B cell (primary cell): ENCODE data around the gene EIF1AD. TPM values are rescaled to one million over a fixed set of nuclear protein-coding genes. Genes with fewer than 3 reads are reported as not detected.

ENCODE experiments used
- ATAC-seq: fragments of 200-7000 bp; cut with Tn5 transposase; one replicate; pipeline ENCODE4 v1.10.0; 2021; ENCODE audit warnings: low read depth, mild to moderate bottlenecking, moderate number of reproducible peaks, moderate library complexity
- CTCF ChIA-PET: fragments of 350-600 bp; sonication (Branson Sonifier 250); formaldehyde crosslinking; loops from one replicate; lab custom pipeline; 2021; ENCODE audit warnings: antibody characterized with exemption, inconsistent platforms; lab: Charles Lee
- POLR2A ChIA-PET: fragments of 350-600 bp; sonication (Branson Sonifier 250); formaldehyde crosslinking; loops from one replicate; lab custom pipeline; 2021; ENCODE audit warnings: antibody characterized with exemption; lab: Charles Lee
- DNase-seq: peaks from one replicate; pipeline ENCODE4 v3.0.0; 2013
- H2AFZ ChIP-seq: 2 replicates; pipeline ENCODE4 v1.6.1; 2012; ENCODE audit warnings: mild to moderate bottlenecking, low read depth, low read length; ENCODE audit not compliant: insufficient read depth, poor library complexity, severe bottlenecking
- H3K27ac ChIP-seq, 2 donors: 1 replicate in 1 of 2; 2 replicates in 1 of 2; pipeline ENCODE4 v1.5.1; 2012 to 2013; ENCODE audit warnings: low read length in 2 of 2, mild to moderate bottlenecking in 2 of 2, moderate library complexity in 1 of 2
- H3K27me3 ChIP-seq, 4 experiments: fragments of 200-600 bp in 1 of 4; sonication (generic) in 1 of 4; replicated peaks in 1 of 4; 1 replicate in 2 of 4; 2 replicates in 2 of 4; pipeline versions ENCODE4 v1.6.1 to v1.7.0; 2013 to 2016; ENCODE audit warnings: low read length in 3 of 4, mild to moderate bottlenecking in 2 of 4, mixed read lengths in 1 of 4, moderate library complexity in 1 of 4; ENCODE audit not compliant: insufficient read depth in 4 of 4, control insufficient read depth in 3 of 4; ENCODE audit errors: control extremely low read depth in 1 of 4
- H3K36me3 ChIP-seq, 2 experiments: replicated peaks in 1 of 2; 1 replicate in 1 of 2; 2 replicates in 1 of 2; pipeline versions ENCODE4 v1.6.1 to v1.7.1; 2013; ENCODE audit warnings: low read length in 1 of 2; ENCODE audit not compliant: insufficient read depth in 2 of 2, control insufficient read depth in 1 of 2; ENCODE audit errors: control extremely low read depth in 1 of 2, extremely low read depth in 1 of 2
- H3K4me1 ChIP-seq, 2 donors: fragments of 200-600 bp in 1 of 2; sonication (generic) in 1 of 2; 1 replicate in 1 of 2; 2 replicates in 1 of 2; pipeline versions ENCODE4 v1.5.1 to v1.6.1; 2013 to 2017; ENCODE audit warnings: low read length in 2 of 2; ENCODE audit not compliant: control insufficient read depth in 2 of 2, insufficient read depth in 2 of 2
- H3K4me2 ChIP-seq: replicated peaks from 2 replicates; pipeline ENCODE3; 2012; ENCODE audit warnings: mild to moderate bottlenecking, low read depth, low read length; ENCODE audit not compliant: poor library complexity, severe bottlenecking
- H3K4me3 ChIP-seq, 5 experiments: fragments of 200-600 bp in 1 of 5; sonication (generic) in 1 of 5; 1 replicate in 3 of 5; 2 replicates in 2 of 5; pipeline versions ENCODE4 v1.5.1 to v1.7.0; 2011 to 2016; ENCODE audit warnings: low read length in 4 of 5, mild to moderate bottlenecking in 4 of 5, low read depth in 2 of 5, control low read depth in 1 of 5, moderate library complexity in 1 of 5; ENCODE audit not compliant: insufficient read depth in 1 of 5; ENCODE audit errors: control extremely low read depth in 1 of 5, extremely low read depth in 1 of 5
- H3K79me2 ChIP-seq: fragments of 200-600 bp; sonication (generic); one replicate; pipeline ENCODE4 v1.6.0; 2016; ENCODE audit warnings: low read length; ENCODE audit not compliant: control insufficient read depth, insufficient read depth
- H3K9ac ChIP-seq: fragments of 200-600 bp; sonication (generic); 2 replicates; pipeline ENCODE4 v1.6.1; 2017; ENCODE audit warnings: mild to moderate bottlenecking, low read length, moderate library complexity
- H3K9me3 ChIP-seq, 3 donors: one replicate each; pipeline versions ENCODE4 v1.6.1 to v1.7.1; 2013; ENCODE audit warnings: low read length in 2 of 3; ENCODE audit not compliant: control insufficient read depth in 2 of 3, insufficient read depth in 1 of 3; ENCODE audit errors: control extremely low read depth in 1 of 3
- H4K20me1 ChIP-seq: 2 replicates; pipeline ENCODE4 v1.6.0; 2012; ENCODE audit warnings: mild to moderate bottlenecking, low read length; ENCODE audit not compliant: insufficient read depth, control insufficient read depth, poor library complexity, severe bottlenecking
- H3K27ac Mint-ChIP-seq: one replicate; pipeline ENCODE4 v1.8.0; 2021; ENCODE audit warnings: mixed read lengths
- H3K27me3 Mint-ChIP-seq: one replicate; pipeline ENCODE4 v1.8.0; 2021; ENCODE audit warnings: mixed read lengths
- H3K4me1 Mint-ChIP-seq: one replicate; pipeline ENCODE4 v1.8.0; 2021; ENCODE audit warnings: mixed read lengths
- H3K4me3 Mint-ChIP-seq: one replicate; pipeline ENCODE4 v1.8.0; 2021; ENCODE audit warnings: mixed read lengths
- H3K9me3 Mint-ChIP-seq: one replicate; pipeline ENCODE4 v1.8.0; 2022; ENCODE audit warnings: mixed read lengths; ENCODE audit not compliant: insufficient read depth
- CTCF ChIP-seq: fragments of 200-600 bp; IDR thresholded peaks from one replicate; pipeline ENCODE4 v1.8.0; 2022; ENCODE audit warnings: antibody characterized with exemption, mild to moderate bottlenecking
- EZH2 ChIP-seq: IDR thresholded peaks from 2 replicates; pipeline ENCODE4 v1.6.1; 2012; ENCODE audit warnings: borderline replicate concordance, low read depth, mild to moderate bottlenecking, moderate library complexity, low read length; ENCODE audit not compliant: insufficient read depth, poor library complexity, severe bottlenecking
- WGBS: methylation state at CpG from one replicate; pipeline ENCODE4 v1.1.5; 2013; ENCODE audit warnings: missing lambda C conversion rate; ENCODE audit not compliant: insufficient coverage; 5-methylcytosine and 5-hydroxymethylcytosine counted together
- intact Hi-C: fragments of 100-400 bp; cut with micrococcal nuclease; formaldehyde crosslinking; loops from one replicate; pipeline ENCODE4 v1.10.0; 2022
- polyA plus RNA-seq: library from polyadenylated mRNA; depleted of rRNA; stranded (reverse); fragments of >200 nt; gene quantifications from 2 replicates; pipeline ENCODE4 v1.2.3, GENCODE V29; 2012
- total RNA-seq, 2 donors: library from RNA; stranded (reverse); fragments of 120-200 nt in 1 of 2; gene quantifications; 1 replicate in 1 of 2; 2 replicates in 1 of 2; pipeline versions ENCODE4 v1.2.3 to v1.2.4, GENCODE V29; 2013 to 2022

EIF1AD gene
- total and polyA plus RNA-seq, 2 donors (not counting 1 experiment from before 2014, with no cell fraction given), result 56.9 to 65.2 TPM

DNA sequence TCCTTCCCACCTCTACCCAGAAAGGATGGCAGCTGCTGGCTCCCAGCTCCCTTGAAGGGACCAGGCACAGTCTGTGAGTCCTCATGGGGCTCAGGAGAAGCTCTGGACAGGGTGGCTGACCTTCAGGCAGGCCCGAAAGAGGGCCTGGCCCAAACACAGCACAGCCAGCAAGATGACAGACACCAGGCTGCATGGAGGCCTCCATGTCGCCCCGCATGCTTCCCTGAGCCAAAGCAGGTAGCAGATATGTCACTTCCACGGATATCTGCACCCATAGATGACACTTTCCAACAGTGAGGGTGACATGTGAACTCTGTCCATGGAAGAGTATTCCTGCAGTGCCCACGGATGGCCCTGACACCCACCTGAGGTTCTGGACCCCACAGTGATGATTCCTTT is 18.4 kb downstream of the EIF1AD start:
- no peak overlapping the region for H3K4me3 Mint-ChIP-seq
- Histone ChIP-seq H4K20me1 (no peaks in the 10 kb centered on the region), H3K36me3 (peaks cover 0 to 9% of the 10 kb centered on the region in 2 experiments), H3K9ac (no peak overlapping the region), H3K4me2 (no peak overlapping the region), H2AFZ (no peak overlapping the region), H3K4me3 (no peak overlapping the region), H3K4me1 (no peaks in the 10 kb centered on the region), H3K27me3 (no peaks in the 10 kb centered on the region), H3K79me2 (no peaks in the 10 kb centered on the region), H3K27ac (no peak overlapping the region), H3K9me3 (no peaks in the 10 kb centered on the region)
- CTCF ChIA-PET, result interaction anchor here (0.6 to 11.9 kb wide), 4 partner anchors 85 to 154 kb away, joined by 3 to 144 read pairs (median 4); partner anchors contain the start of gene FIBP
- POLR2A ChIA-PET, result no interaction called here
- no peak overlapping the region for H3K27ac Mint-ChIP-seq
- no peaks in the 10 kb centered on the region for H3K27me3 Mint-ChIP-seq
- TF ChIP-seq CTCF (no peak), EZH2 (no peak)
- 95% methylated on average over 5 of the region's 5 CpGs for WGBS
- intact Hi-C loops, result no loop called here
- no peak for DNase-seq
- no peak for ATAC-seq
- H3K9me3 Mint-ChIP-seq, result no peaks in the 10 kb centered on the region
- no peaks in the 10 kb centered on the region for H3K4me1 Mint-ChIP-seq

DNA sequence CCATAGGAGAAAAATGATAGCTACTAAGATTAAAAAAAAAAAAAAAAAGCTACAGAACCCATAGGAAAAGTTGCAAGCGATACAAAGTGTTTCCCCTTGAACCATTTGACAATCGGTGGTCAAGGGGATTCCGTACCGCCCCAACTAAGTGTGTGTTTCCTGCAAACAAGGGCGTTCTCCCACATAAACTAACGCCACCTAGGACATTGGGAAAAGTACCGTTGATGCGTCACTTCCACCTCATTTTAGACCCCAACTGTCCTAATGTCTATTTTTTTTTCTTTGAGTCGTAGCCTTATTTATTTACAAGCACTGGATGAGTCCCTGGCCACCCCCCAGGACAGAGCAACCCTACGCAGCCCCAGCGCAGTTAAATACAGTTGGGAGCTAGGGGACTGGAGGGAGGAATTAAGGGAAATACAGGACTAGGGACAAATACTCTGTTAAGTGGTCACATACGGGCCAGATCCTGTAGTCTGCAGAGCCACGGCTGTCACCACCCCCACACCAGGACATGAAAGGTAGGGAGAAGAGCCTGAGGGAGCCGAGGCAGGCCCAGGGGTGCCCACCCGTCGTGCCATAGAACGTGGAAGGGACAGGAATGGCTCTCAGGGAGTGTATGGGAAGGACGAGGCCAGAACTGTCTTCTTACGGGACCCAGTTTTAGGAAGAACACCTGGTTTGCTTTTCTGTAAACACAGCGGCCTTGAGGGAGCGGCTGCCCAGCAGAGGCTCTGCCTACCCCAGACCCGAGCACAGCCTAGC is 19.0 kb downstream of the EIF1AD start:
- H2AFZ ChIP-seq, result no peak overlapping the region
- no peaks in the 10 kb centered on the region for H3K4me1 ChIP-seq
- H3K79me2 ChIP-seq, result no peaks in the 10 kb centered on the region
- H3K27ac ChIP-seq, result no peak overlapping the region
- ChIA-PET POLR2A (no interaction called here), CTCF (interaction anchor here (1.0 to 11.9 kb wide), 3 partner anchors 94 to 154 kb away, joined by 3 to 144 read pairs (median 6); partner anchors contain the start of gene FIBP)
- ATAC-seq (no peak), DNase-seq (no peak)
- peaks cover 0 to 11% of the 10 kb centered on the region in 2 experiments for H3K36me3 ChIP-seq
- H3K4me1 Mint-ChIP-seq, result no peaks in the 10 kb centered on the region
- no peak overlapping the region for H3K9ac ChIP-seq
- intact Hi-C loops, result no loop called here
- 93% methylated on average over 16 of the region's 22 CpGs for WGBS
- TF ChIP-seq EZH2 (no peak), CTCF (no peak)
- no peak overlapping the region for H3K4me2 ChIP-seq
- H3K27ac Mint-ChIP-seq, result no peak overlapping the region
- no peaks in the 10 kb centered on the region for H3K9me3 ChIP-seq
- H3K27me3 Mint-ChIP-seq, result no peaks in the 10 kb centered on the region
- no peak overlapping the region for H3K4me3 ChIP-seq
- no peaks in the 10 kb centered on the region for H3K9me3 Mint-ChIP-seq
- no peaks in the 10 kb centered on the region for H4K20me1 ChIP-seq
- H3K27me3 ChIP-seq, result no peaks in the 10 kb centered on the region
- no peak overlapping the region for H3K4me3 Mint-ChIP-seq
